ENCODE measurements around the gene SUCLG1. TPM values are rescaled to one million over a fixed set of nuclear protein-coding genes. Genes with fewer than 3 reads are reported as not detected.
A peak's percentile ranks its signal among the peaks of the same experiment; 100 is the strongest.

SUCLG1 gene
- total RNA-seq, 1 donor from 2014 or later = 41.0 TPM

DNA sequence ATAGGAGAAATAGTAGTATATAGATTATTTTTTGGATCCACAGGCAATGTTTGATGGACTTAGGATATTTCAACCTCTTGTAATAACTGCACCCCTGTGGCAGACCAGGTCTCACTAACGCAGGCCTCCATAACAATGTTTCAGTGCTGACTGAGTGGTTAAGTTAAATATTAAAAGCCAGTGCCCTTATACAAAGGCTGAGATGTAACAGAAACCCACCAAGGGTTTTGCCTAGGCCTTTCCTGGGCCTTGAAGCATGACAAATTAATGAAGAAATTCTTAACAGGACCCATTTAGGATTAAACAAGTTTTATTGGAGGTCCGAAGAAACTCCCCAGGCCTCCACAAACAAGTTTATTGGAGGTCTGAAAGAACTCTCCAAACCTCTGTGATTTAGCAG lies 1.6 kb upstream of the SUCLG1 start:
- DNase-seq = no peak

DNA sequence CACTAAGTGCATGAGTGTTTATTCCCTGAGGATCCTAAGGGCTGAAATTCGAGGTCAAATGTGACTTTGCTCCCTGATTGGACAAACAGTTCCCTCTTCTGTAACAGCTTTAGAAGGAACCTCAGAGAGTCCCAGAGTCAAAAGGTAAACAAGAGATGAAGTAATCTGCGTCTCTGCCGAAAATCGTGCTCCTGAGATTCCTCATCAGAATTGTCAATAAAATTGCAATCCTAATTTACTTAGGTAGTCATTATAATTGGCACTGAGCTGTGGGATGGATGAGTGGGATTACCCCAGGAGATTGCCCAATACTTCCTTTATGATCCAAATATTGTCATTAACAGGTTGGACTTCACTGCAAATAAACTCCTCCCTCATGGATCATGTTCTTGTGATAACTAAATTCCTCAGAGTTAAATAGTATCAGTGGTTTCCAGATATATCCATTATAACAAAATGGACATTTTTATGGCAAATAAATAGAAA lies 907 bp upstream of the SUCLG1 start:
- DNase-seq = no peak

DNA sequence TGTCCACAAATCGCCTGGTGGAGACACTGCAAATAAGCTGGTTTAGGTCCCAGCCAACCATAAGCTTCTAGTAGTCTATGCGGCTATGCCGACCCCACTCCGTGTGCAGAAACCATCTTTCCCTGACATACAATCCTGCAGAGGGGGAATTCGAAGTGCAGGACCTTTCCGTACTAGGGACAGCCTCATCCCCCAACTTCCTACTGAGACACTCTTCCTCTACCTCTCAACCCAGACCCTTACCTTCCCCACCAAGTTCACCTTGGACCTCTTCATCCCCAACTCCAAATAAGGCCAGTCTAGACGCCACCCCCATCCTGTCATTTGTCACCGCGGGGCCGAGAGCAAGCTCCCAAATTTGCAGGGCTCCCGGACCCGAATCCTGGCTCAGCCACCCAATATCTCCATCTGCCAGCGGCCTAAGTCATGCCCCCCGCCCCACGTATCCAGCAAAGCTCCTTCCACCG lies 496 bp downstream of the SUCLG1 start:
- DNase-seq = peak; percentile 30

DNA sequence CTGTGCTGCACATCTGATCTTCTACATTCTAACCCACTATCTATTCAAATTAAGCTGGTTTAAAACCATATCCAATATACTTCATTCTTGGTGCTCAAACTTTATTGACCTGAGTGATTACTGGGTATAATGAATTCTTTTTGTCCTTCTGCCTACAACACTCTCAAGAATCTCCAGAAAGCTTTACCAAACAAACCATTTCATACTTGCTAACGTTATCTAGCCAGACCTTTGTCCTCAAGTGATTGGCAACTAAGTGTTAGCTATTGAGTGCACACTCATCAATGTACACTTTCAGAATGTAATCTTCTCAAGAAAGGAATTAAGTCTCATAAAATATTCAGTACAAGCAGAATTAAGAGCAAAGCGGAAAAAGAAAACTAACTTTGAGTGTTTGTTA lies 1.4 kb downstream of the SUCLG1 start:
- no peak for DNase-seq

DNA sequence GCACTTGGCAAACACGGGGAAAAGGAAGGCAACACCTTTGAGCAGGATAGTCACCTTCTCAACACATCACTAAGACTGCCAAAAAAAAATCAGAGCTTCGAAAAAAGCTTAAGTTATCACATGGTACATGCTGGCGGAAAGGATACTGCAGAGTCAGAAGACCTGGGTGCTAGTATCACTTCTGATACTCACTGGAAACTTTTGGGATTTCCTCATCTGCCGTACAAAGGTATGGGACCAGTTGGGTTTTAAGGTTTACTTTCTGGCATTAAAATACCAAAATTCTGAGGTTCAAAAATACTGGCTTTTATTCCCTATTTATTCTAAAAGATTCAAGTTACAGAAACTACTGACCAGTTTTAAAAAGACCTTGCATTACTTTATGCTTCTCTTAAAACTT lies 2.9 kb downstream of the SUCLG1 start:
- no peak for DNase-seq

DNA sequence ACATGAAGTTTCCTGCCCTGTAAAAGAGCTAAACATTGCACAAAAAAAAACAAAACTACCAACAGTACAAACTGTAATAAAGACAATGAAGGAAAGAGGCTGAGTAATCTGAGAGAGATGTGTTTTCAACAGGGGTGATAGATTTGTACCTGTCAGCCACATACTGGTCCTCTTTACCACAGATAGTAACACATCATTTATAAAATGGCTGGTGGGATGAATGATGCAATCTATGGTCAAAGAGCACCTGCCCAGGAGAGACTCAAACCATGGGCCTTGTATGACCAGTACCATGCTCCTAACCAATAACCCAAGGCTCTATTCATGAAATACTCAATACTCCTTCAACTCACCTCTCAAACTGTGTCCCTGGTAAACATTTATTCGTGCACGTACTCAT lies 4.5 kb downstream of the SUCLG1 start:
- DNase-seq = no peak

DNA sequence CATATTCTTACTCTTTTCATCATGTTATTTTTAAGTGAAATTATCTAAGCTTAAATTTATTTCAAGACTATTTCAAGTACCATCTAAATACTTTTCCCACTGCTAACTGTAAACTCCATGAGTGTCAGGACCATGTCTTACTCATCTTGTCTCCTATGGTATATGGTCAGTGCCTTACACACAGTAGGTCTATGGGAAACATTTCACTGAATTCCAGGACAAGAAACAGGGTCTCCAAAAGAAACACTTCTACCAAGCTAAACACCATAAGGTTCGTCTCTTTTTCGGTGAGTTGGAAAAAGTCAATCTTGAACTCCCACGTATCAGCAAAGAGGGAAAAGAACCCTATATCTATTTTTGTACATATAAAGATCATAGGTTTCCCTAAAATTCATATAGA lies 6.5 kb downstream of the SUCLG1 start:
- no peak for DNase-seq

DNA sequence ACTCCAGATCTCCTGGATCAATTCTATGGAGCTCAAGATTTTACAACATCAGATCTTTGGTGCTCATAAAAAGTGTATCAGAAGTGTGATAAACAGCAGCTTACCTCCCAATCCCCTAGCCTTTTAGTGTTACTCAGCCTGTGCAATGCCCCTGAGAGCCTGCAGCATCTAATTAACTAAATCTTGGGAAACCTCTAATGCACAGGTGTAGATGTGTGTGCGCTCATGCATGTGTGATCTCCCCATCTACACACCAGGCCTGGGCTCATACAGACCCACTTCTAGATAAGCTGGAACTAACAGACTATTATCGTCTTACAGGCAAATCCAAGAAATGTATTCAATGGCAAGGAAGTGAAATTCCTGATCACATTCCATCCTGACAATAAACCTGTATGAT lies 7.5 kb downstream of the SUCLG1 start:
- DNase-seq = no peak

DNA sequence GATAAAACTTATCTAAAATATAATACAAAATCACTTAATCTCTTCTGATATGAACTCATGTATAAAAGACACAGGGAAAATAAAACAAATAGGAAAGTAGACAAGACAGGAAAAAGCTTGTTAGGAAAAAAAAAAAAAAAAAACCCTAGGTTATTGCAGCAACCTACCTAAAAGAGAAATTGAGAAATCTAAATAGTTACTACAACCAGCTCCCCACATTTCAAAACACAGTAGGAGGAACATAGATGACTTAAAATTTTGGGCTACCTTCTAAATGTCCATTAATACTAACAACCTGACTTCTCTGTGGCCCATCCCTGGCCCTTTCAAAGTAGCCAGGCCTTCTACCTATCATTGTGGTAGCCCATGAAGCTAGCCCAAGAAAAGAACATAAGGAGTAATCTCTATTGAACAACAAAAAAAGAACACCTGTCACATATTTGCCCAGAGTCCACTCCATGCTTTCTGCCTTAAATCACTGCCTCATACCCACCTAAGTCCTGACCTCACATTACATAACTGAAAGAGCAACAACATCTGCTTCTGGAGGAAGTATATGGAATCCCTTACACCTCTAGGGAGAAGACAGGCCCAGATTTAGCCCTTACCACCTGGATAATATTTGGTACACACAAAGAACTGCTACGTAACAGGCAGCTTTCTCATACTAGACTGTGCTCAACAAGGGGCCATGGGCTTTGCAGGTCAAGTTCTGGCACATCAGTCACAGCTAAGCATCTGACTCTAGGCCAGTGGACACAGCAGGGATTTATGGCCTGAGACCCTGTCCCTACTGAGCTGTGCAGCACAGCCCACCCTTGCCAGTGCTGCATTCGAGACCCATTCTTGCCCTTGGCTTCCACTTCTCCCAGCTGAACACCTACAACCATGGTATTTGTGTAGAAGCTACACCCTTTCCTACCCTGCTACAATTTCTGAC lies 8.5 kb downstream of the SUCLG1 start:
- no peak for DNase-seq

DNA sequence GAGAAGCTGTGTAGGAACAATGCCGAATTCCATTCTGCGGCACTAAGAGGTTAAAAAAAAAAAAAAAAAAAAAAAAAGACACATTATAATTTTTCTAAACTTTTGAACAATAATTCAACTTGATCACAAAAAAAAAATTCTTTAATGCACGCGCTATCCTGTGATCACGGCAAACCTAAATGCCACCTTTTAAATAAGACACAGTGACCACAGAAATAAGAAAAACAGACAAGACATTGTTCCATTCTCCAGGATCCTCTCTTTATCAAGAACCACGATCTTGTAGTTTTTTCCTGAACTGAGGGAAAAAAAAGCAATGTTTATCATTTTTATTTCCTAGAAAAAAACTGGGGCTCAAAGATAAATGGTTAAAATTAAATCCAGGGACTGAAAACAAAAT lies 9.4 kb downstream of the SUCLG1 start:
- DNase-seq = no peak

DNA sequence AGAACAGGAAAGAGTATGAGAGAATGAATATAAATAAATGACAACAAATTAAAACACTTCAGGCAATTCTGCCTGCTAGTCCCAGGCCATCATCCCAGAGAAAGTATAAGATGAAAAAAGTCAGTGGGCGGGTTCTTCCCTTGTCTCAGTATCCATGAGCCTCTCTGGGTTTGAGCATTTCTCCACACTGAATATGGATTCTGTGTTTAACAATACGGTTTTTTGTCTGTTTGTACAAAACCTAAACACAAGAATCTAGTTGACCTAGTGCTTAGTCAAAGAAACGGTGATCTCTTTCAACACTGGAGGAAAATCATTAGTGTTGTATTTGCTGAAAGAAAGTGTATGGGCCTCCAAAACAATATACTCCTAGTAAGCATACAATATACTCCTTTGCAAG lies 10.0 kb downstream of the SUCLG1 start:
- DNase-seq = no peak

DNA sequence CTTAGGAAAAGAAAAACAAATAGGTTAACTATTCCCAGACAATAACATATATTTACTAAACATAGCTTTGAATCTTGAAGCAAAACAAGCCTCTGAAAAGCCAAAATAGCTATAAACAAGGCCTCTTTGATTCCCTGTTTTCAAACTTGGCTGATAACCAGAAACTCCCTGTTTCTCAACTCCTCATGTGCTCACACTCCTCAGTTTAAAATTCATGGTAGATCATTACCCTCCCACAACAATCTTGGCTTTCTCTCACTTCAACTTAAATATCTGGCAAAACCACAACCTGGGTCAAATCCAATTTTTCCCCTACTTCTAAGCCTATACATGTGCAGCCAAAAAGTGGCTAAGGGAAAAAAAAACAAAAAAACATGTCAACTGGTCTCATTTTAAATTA lies 15.6 kb downstream of the SUCLG1 start:
- no peak for DNase-seq

DNA sequence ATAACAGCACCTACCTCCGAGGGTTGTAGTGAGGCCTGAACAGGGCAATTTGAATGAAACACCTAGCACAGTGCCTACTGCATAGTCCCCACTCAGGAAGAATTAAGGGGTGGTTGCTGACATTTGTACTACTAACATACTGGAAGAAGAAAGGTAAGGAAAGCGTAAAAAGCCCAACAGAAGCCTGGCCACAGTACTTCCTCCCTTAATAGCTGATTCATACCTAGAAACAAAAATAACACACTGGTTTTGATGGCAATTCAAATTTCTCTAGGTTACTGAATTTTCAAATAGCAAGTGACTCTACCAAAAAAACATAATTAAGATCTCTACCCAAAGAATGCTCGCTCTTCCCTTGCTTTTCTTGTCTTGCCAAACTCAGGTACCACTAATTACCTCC lies 16.2 kb downstream of the SUCLG1 start:
- DNase-seq = no peak

DNA sequence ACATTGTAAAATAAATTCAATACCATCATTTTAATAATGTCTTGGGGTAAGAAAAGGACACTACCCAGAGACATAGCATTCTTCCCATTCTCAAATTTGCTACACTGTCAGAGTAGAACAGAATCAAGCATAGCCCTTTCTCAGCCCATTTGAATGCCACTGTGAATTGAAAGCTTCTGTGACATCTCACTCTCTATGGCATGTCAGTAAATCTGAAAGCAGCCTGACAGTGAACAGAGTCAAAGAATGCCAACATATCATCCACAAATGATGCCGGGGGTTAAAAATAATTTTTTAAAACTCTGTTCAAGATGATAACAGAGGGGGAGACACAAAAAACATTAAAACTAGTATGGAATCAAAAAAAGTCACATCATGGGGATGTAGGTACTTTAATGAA lies 17.6 kb downstream of the SUCLG1 start:
- DNase-seq = no peak

DNA sequence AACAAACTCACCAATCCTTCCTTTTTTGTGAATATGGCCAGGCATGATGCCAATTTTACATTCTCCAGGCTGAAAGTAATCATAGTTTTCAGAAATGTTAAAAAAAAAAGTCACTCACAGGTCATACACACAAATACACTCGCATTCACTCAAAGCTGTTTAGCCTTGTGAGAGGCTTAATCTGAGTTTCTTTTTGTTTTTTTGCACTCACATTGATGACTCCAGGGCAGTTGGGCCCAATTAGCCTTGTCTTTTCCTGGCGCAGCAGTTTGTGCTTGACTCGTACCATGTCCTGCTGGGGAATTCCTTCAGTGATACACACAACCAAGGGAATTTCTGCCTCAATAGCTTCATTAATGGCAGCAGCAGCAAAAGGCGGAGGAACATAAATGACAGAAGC lies 18.0 kb downstream of the SUCLG1 start:
- no peak for DNase-seq

DNA sequence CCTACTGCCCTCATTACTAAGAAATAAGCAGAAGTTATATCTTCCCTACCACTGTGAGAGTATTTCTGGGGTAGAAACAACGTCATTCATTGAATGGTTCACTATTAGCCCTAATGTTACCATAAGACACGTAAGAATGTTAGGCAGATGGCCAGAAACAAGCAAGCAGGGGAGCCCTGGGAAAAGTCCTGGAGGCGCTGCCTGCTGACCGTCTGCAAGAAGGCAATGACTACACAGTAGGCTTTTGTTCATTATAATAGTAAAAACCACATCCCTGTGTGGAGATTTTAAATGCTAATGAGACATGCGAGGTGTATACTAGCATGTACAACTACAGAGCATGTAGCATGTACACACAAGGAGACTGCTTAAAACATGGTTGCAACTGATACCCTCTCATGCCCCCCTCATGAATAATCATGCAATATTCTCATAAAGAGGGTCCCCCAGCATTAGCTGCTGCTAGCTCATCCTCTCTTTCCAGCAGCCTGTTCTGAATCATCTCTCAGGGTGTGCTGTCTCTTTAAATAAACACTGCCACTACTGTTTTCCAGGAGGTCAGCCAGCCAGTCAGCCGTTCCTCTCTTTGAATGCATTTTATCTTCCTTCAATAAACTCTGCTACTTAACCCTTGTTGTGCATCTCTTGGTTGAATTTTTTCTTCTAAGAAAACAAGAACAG lies 23.6 kb downstream of the SUCLG1 start:
- DNase-seq = no peak

DNA sequence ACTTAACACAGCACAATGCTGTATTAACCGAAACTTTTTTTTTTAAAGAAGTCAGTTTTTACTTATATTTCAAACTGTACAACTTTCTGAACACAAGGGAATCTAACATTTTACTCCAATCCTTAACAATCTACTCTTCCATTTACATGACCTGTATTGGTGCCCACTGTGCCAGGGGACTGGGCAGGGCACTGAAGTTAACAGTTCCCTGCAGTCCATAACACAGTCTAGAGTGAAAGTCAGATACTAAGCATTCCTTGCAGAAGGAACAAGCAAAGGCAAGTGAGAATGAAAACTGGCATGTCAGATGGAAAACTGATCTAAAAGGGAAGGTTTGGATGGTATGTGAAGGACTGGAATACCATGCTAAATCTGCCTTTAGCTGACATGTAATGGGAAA lies 29.8 kb downstream of the SUCLG1 start:
- DNase-seq = no peak

DNA sequence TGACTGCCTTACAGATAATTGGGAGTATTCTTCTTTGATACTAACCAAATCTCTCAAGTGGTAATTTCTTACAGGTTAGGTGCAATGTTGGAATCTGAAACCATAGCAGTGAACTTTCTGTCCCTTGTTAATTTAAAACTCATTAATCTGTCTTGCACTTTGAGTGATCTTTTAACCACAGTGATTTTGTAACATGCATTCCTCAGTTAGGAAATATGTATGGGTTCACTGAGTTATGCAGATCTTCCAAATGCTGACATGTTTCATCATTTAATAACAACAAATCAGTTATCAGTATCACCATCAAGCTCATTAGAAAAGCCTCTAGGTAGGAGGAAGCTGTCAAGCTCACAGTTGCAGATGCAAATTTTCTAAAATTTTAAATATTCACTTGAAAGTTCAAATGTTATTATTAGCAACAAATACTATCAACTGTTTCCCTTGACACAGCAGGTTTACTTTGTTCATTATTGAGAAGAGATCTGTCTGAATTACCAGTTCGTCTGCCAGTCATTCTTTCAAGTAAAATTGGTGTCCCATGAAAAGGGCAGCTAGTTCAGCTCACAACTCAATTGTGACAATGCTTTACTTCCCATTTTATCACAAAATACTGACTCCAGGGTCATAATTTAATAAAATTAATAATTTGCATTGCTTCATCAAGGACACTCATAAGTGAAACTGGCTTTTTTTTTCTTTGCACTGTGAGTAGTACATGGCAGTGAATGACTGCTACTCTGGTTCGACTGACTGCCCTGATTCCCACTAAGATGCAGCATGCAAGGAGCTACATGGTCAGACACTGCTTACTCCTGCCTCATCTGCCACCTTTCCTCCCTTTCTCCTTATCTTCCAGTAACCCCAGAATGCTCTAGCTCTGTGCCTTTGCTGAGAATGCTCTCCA lies 31.6 kb downstream of the SUCLG1 start:
- DNase-seq = no peak

DNA sequence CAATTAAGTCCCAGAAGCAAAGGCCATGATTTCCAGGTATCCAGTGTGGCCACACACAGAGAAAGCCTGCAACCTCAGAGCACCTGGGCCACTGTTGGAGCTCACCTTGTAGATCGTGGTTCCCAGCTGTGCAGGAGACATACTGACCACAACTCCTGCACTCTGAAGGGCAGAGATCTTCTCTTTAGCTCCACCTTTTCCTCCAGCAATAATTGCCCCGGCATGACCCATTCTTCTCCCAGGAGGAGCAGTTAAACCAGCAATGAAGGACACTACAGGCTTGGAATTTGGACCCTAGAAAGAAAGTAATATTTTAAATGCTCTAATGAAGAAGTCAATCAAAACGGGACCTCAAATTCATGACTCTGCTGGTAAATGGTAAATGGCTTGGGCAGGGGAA lies 33.8 kb downstream of the SUCLG1 start:
- DNase-seq = no peak

DNA sequence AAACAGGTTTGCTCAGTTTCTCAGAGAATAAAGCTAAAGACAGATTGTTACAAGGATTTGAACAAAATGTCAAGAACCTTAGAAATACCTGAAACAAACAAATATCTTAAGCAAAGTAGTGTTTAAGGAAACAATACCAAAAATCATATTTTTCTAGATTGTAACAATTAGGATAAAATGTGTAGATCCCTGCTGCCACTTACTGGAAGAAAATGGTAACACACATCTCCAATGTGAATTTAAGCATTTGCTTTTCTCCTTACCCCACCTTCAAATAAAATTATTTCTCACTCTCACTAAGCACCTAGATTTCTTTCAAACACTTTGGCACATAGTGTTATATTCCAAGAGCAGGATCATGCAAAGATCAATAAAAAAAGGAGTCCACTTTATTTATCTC lies 34.9 kb downstream of the SUCLG1 start:
- peak; percentile 29 for DNase-seq

DNA sequence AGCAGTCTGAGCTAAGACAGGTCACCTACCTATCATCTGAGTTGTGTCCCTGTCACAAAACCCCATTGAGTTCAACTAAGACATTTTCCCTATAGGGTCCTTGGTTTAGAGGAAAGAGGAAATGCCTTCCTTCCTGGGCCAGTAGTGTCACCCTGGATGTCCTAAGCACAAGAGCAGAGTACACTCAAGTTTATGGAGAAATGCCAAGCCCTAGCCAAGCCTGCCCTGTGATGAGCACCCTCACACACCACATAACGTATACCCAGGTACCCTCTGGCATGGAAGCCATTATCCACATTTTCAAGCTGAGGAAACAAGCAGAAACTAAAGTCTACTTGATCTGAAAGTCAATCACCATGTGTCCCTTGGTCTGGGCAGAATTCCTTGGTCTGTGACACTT lies 37.3 kb downstream of the SUCLG1 start:
- no peak for DNase-seq

DNA sequence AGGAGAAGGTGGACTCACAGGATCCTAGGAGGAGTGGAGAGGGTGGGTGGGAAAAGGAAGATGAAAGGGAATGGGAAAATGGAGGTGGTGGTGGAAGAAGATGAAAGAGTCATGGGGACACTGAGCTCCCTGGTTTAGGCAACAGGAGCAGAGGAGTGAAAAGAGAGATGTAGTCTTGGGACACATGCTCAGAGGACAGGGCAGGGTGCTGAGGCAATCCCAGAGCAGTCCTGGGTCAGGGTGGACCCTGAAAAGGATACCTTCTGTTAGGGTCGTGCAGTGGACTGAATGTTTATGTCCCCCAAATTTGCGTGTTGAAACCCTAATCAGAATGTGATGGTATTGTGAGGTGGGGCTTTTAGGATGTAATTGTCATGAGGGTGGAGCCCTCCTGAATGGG lies 37.9 kb downstream of the SUCLG1 start:
- DNase-seq = no peak
